HL-60/S4 treated with phorbol 12-myristate 13-acetate at 8.2 ng/mL for 4 days and 3 days (cell line): ENCODE data around the gene PDLIM7.

Source experiments
- in situ Hi-C: fragments of 300-500 bp; cut with MboI; formaldehyde crosslinking; loops from 2 replicates; pipeline ENCODE4 v1.15.0; 2022; ENCODE audit warnings: low sequenced_read_pairs

PDLIM7 gene

DNA sequence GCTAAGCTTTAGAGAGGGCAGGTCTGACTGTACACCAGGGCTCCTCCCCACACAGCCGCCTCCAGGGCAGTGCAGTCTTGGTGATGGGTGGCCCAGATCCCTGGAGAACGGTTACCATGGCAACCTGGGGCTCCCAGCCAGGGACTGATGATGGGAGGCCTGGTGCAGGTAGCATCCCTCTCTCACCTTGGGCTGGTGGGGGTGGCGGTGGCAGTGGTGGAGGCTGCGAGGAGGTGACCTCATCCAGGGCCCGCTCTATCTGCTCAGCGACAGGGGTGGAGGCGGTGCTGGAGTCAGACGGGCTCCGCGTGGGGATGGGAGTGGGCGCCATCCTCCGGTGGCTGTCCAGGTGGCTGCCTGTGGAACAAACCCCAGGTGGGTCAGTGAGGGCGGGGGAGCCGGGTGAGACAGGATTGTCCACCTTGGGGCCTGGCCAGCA lies 38.5 kb downstream of the PDLIM7 start:
- in situ Hi-C loops = no loop called here

DNA sequence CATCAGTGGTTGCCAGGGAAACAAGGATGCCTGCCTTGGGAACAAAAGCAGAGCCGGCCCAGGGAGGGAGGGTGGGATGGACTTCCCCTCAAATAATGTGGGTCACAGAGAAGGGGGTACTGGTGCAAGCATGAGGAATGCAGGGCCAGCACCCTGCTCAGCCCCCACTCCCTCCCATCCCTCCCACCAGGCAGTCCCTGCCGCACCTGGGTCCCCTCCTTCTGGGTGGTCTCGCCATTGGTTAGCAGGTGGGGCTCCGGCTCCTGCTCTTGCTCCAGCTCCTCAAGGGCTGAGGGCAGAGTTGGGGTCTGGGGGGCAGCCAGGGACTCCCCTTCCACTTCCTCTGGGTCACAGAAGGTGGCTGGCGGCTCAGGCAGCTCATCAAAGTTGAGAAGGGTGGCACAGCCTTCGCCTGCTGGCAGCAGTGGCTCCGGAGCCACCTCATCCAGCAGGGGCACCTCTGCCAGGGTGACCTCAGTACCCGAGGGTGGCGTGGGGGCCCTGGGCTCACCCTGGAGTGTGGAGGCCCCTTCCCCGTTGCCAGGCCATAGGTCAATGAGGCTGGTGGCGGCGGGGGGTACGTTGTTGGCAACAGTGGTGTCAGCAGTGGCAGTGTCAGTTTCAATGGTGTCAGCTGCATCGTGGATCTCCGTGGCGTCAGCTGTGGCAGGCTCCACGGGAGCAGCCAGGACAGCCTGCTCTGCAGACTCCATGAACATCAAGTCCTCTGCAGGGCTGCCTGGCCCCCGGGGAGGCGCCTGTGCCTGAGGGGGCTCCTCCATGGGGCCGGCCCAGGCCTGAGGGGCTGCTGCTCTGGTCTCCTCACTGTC lies 39.3 kb downstream of the PDLIM7 start:
- in situ Hi-C loops = no loop called here

DNA sequence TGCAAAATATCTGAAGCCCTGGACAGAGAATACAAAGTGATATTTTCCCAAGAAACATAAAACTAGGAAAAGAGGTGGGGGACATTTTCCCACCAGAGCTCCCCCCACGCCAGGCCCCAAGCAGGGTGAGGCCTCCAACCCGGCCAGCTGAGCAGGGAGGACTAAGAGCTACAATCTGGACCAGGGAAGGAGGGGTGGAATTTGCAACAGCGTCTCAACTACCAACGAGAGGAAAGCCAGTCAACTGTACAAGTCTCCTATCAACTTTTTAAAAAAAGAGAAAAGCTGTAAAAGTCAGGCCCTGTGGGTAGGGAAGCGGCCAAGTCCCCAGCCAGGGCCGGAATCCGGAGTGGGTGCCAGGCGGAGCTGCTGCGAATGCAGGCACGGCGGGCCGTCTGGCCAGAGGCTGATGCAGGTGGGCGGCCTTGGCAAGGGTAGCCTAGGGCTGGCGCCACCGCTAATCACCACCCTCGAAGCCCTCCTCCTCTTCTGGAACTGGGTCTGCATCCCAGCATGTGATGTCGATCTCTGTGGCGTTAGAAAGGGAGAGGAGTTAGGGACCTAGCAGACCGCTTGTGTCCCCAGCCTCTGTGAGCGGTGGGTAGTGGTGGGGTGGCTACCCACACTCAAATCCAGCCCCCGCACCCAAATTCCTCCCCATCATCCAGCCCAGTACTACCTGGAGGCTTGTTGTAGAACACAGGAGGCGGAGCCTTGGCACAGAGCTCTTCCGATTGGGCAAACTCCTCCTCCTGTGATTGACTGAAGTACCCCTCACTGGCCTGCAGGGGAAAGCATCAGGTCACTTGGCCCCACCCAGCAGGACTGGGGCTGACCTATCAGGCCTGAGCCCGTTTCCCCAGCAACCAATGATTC lies 40.2 kb downstream of the PDLIM7 start:
- in situ Hi-C loops = no loop called here

DNA sequence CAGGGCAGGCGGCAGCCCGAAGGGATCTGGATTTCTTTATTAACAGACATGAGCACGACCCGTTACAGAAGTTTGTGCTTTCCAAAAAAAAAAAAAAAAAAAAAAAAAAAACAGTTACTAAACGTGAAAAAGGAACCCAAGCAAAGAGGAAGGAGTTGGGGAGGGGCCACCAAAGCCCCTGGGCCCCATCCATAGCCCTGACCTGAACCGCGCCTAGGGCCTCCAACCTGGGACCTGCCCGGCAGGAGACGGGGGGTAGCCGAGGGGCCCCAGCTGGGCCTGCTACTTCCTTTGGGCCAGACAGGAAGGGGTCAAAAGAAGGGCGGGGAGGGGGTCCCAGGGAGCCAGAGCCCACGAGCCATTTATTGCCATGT lies 40.8 kb downstream of the PDLIM7 start:
- in situ Hi-C loops = no loop called here

DNA sequence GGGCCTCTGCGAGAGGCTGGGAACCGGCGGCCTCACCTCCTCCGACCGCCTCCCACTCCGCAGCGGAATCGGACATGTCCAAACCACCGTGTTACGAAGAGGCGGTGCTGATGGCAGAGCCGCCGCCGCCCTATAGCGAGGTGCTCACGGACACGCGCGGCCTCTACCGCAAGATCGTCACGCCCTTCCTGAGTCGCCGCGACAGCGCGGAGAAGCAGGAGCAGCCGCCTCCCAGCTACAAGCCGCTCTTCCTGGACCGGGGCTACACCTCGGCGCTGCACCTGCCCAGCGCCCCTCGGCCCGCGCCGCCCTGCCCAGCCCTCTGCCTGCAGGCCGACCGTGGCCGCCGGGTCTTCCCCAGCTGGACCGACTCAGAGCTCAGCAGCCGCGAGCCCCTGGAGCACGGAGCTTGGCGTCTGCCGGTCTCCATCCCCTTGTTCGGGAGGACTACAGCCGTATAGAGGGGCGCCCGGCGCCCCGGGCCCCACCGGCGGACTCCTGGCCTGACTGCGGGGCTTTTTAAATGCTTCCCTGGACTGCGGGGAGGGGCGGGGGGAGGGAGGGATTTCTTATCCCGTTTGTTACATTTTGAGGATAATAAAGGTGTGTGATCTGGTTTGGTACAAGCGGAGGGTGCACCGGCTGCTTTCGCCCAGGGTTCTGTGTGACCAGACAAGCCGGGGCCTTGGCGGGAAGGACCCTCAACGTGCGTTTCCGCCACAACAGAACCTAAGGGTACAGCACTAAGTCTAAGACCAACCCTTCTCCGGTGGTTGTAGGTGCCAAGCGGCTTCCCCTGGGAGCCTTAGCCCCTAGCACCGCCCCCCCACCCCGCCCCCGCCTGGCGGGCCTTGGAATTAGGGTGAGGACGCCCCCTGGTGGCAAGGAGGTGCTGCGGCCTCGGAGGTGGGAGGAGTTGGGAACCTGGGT lies 41.5 kb downstream of the PDLIM7 start:
- in situ Hi-C loops = no loop called here

DNA sequence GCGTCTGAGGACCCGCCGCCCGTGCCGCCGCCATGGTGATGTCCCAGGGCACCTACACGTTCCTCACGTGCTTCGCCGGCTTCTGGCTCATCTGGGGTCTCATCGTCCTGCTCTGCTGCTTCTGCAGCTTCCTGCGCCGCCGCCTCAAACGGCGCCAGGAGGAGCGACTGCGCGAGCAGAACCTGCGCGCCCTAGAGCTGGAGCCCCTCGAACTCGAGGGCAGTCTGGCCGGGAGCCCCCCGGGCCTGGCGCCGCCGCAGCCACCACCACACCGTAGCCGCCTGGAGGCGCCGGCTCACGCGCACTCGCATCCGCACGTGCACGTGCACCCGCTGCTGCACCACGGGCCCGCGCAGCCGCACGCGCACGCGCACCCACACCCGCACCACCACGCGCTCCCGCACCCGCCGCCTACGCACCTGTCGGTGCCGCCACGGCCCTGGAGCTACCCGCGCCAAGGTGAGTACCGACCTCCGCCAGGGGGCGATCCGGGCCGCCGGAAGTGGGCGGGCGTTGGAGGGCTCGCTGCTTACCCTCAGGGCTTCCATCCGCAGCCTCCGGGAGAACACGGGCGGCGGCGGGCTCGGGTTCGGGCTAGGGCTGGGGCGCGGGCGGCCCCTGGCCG lies 42.3 kb downstream of the PDLIM7 start:
- in situ Hi-C loops = no loop called here

DNA sequence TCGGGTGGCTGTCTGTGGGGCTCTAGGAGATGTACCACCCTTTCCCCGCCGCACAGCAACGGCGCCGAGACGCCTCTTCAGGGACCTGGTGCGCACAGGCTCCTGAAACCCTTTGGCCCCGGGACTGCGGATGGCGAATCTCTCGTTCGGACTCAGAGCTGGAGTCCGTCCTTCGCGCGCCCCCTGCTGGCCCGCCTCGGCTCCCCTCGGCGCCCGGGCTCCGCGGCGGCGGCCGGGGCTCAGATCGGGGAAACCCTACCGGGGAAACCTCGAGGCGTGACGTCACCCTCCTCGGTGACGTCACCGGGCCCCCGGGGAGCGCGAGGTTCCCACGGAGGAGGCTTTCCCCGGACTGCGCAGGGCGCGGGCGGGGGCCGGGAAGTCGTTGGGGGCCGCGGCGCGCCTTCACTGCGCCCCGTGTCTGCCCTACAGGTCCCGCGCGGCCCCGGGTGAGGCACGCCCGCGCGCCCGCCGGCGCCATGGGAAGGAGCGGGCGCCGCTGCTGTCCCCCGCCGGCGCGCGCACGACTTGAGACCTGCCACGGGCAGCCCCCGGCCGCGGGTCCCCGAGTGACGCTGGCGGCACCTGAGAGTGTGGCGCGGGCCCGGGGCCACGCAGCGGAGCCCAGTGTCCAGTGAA lies 42.9 kb downstream of the PDLIM7 start:
- in situ Hi-C loops = no loop called here

DNA sequence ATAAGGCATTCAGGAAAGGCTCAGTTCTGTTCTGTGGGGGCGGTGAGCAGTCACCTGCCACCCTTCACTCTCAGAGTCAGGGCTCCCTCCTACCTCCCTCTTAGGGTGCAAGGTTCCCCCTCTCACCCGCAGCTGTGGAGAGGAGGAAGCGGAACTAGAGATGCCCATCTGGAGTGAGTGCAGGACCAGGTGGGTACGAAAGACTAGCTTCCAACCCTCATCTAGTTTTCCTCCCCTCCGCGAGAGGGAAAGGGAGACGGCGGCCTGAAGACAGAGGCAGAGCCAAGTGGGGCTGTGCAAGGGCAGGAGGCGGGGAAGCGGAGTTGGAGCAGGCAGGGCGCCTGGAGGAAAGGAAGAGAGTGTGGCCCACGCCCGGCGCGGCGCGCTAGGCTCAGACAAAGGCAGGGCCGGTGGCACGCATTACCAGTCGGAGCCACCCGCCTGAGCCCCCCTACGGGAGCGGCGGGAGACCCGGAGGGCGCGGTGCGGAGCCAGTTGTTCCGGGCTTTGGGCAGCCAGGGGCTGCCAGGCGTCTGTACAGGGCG lies 43.5 kb downstream of the PDLIM7 start:
- in situ Hi-C loops = no loop called here

DNA sequence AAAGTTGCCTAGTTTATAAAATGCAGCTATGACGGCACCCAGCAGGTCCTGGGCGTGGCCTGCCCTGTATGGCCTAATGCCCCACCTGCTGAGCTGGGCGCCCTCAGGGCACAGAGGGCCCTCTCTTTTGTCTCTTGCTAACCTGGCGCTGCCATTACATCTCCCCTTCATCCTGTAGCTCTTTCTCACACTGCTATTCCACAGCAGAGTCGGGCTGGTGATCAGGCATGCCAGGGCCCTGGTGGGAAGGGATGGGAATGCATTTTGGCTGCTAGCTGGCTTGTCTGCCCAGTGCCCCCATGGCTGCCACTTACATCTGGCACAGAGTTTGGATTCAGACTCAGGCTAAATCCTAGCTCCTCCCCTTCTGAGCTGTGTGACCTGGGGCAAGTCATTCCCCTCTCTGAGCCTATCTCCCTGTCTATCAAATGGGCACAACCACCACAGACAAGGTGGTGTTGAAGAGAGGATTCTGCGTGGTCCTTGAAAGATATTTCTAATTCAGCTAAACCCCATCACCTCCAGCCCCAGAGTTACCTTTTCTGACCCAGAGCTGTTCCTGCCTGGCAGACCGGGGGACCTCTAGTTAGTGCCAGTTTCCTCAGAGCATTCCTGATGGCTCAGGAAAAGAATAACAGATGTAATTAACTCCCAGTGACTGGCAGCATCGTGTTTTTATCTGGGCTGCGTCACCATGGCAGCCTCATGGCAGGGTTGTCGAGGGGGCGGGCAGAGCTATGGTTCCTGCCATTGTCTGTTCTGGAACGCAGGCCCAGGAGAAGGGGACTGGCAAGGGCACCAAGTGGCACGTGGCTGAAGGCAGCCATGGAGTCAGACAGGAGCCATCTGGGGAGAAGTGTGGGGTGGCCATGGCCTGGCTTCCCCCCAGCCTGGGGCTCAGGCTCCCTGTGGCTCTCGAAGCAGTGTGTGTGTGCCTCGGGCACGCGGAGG lies 44.4 kb downstream of the PDLIM7 start:
- in situ Hi-C loops = no loop called here

DNA sequence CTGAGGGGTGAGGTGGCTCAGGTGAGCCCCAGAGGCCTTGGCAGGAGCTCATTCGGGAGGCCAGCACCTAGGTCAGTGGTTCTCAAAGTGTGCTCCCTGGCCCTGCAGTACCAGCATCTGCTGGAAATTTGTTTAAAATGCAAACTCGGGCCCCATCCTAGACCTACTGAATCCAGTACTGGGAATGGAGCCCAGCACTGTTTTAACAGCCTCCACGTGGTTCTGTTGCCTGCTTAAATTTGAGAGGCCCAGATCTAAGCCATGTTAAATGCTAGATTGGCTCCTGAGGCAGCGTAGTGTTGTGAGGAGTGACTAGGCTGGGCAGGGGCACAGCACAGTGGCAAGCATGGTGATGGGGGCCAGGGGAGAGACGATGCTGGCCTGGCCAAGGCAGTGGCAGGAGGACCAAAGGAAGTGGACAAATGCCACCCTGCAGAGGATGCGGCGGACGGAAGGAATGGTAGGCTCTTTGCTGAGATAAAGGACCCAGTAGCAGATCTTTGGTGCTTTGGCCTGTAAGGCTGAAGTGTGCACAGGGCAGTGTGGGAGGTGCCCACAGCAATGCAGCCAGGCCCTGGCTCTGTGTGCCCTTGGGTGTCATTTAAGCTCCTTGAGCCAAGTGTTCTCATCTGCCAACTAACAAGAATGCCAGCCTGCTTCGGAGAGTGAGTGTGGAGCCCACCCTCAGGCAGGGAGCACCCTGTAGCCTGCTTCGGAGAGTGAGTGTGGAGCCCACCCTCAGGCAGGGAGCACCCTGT lies 46.6 kb downstream of the PDLIM7 start:
- in situ Hi-C loops = no loop called here

DNA sequence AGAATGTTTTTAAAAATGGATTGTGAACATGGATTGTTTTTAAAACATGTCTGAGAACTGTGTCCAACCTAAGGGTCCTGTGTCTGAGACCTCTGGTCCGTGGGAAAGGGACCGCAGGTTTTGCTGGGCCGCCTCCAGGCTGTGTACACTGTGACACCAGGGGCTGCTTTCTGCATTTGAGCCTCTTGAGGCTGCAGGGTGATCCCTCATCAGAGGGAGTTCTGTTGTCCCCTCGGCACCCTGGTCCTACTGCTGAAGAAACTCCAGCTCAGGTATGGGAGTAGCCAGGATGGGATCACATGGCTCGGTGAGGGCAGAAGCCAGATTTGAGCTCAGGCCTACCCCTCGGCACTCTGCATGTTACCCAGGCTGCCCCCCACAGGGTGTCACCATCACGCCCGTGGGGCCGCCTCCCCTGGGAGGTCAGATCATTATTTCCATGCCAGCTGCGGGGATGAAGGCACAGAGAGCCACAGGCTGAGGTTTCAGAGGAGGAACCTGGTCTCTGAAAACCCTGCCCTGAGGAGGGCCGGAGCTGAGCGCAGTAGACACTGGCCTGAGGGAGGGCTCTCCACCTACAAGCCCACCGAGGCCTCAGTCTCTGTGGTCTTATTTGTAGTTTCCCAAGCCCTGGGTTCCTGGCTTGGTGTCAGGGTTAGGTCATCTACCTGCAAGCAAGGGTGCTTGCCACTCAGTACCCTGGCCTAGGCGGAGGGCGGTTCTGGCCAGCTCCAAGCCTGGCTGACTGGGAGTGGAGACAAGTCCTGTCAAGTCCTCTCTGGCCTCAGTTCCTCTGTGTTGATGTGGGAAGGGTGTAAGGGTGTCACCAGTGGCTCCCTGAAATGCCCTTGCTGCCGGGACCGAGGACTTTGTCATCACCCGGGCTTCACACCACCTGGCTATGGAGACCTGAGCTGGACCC lies 48.0 kb downstream of the PDLIM7 start:
- in situ Hi-C loops = no loop called here

DNA sequence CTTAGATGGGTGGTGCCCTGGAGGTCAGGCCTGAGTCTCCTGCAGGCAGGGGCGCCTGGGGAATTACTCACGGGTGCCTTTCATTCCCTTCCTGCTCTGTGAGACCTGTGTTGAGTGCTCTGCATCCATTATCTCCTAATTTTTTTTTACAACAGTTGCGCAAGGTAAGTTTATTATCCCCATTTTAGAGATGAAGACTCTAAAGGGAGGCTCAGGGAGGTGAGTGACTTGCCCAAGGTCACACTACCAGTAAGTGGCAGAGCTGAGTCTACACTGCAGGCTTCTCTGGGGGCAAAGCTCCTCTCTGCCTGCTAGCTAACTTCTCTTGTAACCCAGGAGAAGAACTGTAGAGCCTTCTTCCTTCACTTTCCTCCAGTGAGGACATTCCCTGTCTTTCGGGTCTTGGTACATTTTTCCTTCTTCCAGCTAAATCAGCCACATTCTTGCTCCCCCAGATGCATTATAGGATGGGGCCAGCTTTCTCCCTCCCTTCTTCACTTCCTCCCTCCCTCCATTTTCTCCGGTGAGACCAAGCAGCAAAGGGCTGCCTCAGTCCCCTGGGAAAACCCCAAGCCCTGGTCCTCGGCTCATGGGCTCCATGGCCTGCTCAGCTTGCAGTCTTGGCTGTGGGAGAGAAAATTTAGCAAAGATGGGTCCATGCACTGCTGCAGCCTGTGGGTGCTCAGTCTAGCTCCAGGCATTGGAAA lies 49.0 kb downstream of the PDLIM7 start:
- in situ Hi-C loops = no loop called here

DNA sequence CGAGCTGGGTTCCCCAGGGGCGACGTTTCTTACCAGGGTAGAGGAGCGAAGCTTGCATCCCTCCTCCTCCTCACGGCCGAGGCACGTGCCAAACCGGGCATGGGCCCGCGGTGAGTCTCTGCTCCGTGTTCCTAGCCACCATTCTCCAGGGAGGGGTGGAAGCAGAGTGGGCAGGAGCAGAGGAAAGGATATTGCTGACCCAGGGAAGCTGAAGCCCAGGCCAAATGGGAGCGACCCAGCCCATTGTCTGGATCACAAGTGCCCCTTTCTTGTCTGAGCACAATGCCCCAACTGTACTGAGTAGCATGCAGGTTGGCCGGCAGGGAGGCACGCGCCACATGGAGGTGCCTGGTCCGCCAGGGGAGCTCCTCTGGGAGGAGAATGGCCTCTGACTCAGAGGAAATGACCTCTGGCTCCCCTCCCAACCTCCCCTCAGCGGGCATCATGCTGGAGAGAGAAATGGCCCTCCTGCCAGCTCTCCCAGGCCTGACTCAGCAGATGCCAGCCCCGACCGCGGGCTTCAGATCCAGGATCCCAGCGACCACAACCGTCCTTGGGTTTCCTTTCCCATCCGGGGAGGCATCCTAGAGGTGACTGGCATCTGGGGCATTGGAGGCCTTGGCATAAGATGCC lies 49.7 kb downstream of the PDLIM7 start:
- in situ Hi-C loops = no loop called here

DNA sequence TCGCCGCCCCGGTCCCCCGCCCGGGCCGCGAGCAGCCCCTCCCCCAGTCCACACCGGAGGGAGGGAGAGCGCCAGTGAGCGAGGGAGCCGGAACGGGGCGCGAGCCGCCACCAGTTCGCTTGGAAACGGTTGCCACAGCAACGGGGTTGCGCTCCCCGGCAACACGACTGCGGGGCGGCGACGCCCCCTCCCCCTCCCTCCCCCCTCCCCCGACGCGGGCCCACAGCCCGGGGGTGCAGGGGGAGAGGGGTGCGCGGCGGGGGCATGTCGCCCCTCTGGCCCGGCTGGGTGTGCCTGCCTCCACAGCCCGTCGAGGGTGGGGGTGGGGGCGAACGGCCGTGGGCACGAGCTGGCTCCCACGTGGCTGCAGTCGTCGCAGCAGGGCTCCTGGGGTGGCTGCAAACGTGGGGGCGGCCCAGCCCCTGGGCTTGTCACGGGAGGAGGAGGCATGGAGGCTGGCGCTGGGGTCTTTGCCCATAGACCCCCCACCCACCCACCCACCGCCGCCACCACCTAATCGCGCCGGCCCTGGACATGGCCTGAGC lies 50.3 kb downstream of the PDLIM7 start:
- in situ Hi-C loops = no loop called here
